Heart right ventricle (tissue), 16 donors: Measurements from ENCODE around the gene C9orf85. TPM values are rescaled to one million over a fixed set of nuclear protein-coding genes. Genes with fewer than 3 reads are reported as not detected.

Source experiments
- ATAC-seq, 8 donors: fragments of 200-7000 bp; cut with Tn5 transposase; one replicate each; pipeline ENCODE4 v1.9.1; 2020; ENCODE audit warnings: mild to moderate bottlenecking in 8 of 8, moderate library complexity in 8 of 8, moderate number of reproducible peaks in 1 of 8
- DNase-seq, 2 donors: peaks; one replicate each; pipeline ENCODE4 v3.0.0-alpha.2; 2020
- H3K27ac ChIP-seq, 10 donors: fragments of 200-600 bp; sonication (generic) in 2 of 10; one replicate each; pipeline versions ENCODE4 v1.5.0 to v1.8.0; 2020 to 2022; ENCODE audit warnings: mild to moderate bottlenecking in 3 of 10
- H3K27me3 ChIP-seq, 7 donors: fragments of 200-600 bp; one replicate each; pipeline ENCODE4 v1.8.0; 2021 to 2022; ENCODE audit warnings: mild to moderate bottlenecking in 2 of 7
- H3K36me3 ChIP-seq, 9 donors: fragments of 200-600 bp; sonication (generic) in 1 of 9; one replicate each; pipeline versions ENCODE4 v1.5.0 to v1.8.0; 2020 to 2022; ENCODE audit warnings: mild to moderate bottlenecking in 2 of 9
- H3K4me1 ChIP-seq, 9 donors: fragments of 200-600 bp; sonication (generic) in 1 of 9; one replicate each; pipeline versions ENCODE4 v1.5.0 to v1.8.0; 2020 to 2022; ENCODE audit warnings: mild to moderate bottlenecking in 4 of 9
- H3K4me3 ChIP-seq, 10 donors: fragments of 200-600 bp; sonication (generic) in 2 of 10; one replicate each; pipeline versions ENCODE4 v1.5.0 to v1.8.0; 2020 to 2022; ENCODE audit warnings: mild to moderate bottlenecking in 7 of 10, moderate library complexity in 2 of 10
- H3K9me3 ChIP-seq, 11 donors: fragments of 200-600 bp in 10 of 11; sonication (generic) in 2 of 11; one replicate each; pipeline versions ENCODE4 v1.5.0 to v1.8.0; 2013 to 2022; ENCODE audit warnings: mild to moderate bottlenecking in 2 of 11, control low read depth in 1 of 11, moderate library complexity in 1 of 11
- WGBS, 2 donors: extraction: QIAGEN DNeasy Blood & Tissue Kit; methylation state at CpG; one replicate each; pipeline ENCODE4 v1.1.7; 2013; ENCODE audit warnings: inconsistent platforms in 1 of 2; 5-methylcytosine and 5-hydroxymethylcytosine counted together
- intact Hi-C, 10 donors: fragments of 100-400 bp; cut with DNase I; formaldehyde crosslinking; loops; one replicate each; pipeline versions ENCODE4 v1.11.1 to v1.14.2; 2022
- polyA plus RNA-seq, 2 donors: library from polyadenylated mRNA; stranded (reverse); fragments of 200-250 nt; gene quantifications; one replicate each; pipeline ENCODE4 v1.2.3, GENCODE V29; 2013
- total RNA-seq, 10 donors: library from RNA; stranded (reverse); fragmentation: NEBNext Ultra II Directional in 3 of 10; extraction: Animal tissue kit (Norgen Biotek cat#: 25700) in 3 of 10; gene quantifications; one replicate each; pipeline versions ENCODE4 v1.2.1 to v1.2.4, GENCODE V29; 2021 to 2023
- TF ChIP-seq, protein P1 (sequence below), 9 donors: fragments of 200-600 bp; sonication (generic) in 2 of 9; IDR thresholded peaks; one replicate each; pipeline versions ENCODE4 v1.5.0 to v1.8.0; 2021 to 2022; ENCODE audit warnings: antibody characterized with exemption in 9 of 9, mild to moderate bottlenecking in 5 of 9, moderate library complexity in 1 of 9
- donor health status: Arrhythmogenic right ventricular cardiomyopathy.
- donor health status: ischemic (EF 13 %, LVEDD 7.1; RV severe dilation, severe dysfunction).
- donor health status: healthy with polysubstance abuse.
- donor health status: DM: no; HTN: yes; CAD: no.
- donor health status: DM: no; HTN: no; CAD: no.
- donor health status: ischemic (EF 25% LVEDD 6.9; RV normal size, moderate dysfunction).
- donor health status: ischemic (EF 25% LVEDD 5.7; RV mildly dilated, moderate dysfunction).
- donor health status: healthy.
- donor health status: DM: yes; HTN: yes; CAD: no.
- donor health status: Ischemic cardiomyopathy.
- donor health status: ischemic (EF 35%, LVEDD 5.7; RV mildly dilated, moderate dysfunction).
- donor health status: nonischemic (EF 11% LVEDD 7.7; RV severe dilation, severe dysfunction).
- donor health status: DM: yes; HTN: yes; CAD: no.
- donor health status: PGD.
- donor health status: ischemic (EF 29% LVEDD 5.4; RV normal size, mild dysfunction).
- donor health status: nonischemic (EF 23%, LVEDD 6.1; RV moderate dilation, normal function).

Gene C9orf85
- total and polyA plus RNA-seq, 12 donors, result 3.8 to 8.5 (median 6.1) TPM

DNA sequence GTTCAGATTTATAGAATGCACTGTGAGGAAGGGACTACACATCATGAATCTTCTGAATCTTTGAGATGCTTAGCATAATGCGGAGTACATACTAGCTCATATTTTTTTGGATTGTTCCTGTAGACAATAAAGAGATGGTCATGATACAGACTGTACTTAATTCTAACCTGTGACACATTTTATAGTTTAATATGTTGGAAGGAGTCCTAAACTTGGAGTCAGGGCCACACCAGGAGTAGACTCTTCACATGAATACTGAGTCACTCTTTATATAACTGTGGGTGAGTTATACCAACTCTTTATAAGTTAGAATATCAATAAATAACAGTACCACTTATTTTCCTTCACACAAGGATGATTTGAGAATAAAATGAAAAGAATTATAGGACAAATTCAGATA is 16.9 kb downstream of the C9orf85 start:
- 93 to 96% methylated on average over 1 of the region's 1 CpG for WGBS, 2 donors
- Histone ChIP-seq H3K27ac (no peak overlapping the region), H3K27me3 (no peaks in the 10 kb centered on the region), H3K4me1 (peaks cover 0 to 10% (median 0%) of the 10 kb centered on the region in 9 donors), H3K4me3 (no peak overlapping the region), H3K36me3 (no peaks in the 10 kb centered on the region), H3K9me3 (no peaks in the 10 kb centered on the region)
- DNase-seq (no peak), ATAC-seq (no peak)
- intact Hi-C loops, result no loop called here
- TF ChIP-seq, protein P1, sequence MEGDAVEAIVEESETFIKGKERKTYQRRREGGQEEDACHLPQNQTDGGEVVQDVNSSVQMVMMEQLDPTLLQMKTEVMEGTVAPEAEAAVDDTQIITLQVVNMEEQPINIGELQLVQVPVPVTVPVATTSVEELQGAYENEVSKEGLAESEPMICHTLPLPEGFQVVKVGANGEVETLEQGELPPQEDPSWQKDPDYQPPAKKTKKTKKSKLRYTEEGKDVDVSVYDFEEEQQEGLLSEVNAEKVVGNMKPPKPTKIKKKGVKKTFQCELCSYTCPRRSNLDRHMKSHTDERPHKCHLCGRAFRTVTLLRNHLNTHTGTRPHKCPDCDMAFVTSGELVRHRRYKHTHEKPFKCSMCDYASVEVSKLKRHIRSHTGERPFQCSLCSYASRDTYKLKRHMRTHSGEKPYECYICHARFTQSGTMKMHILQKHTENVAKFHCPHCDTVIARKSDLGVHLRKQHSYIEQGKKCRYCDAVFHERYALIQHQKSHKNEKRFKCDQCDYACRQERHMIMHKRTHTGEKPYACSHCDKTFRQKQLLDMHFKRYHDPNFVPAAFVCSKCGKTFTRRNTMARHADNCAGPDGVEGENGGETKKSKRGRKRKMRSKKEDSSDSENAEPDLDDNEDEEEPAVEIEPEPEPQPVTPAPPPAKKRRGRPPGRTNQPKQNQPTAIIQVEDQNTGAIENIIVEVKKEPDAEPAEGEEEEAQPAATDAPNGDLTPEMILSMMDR (IDR thresholded peaks at IDR 0.05), result no peak

DNA sequence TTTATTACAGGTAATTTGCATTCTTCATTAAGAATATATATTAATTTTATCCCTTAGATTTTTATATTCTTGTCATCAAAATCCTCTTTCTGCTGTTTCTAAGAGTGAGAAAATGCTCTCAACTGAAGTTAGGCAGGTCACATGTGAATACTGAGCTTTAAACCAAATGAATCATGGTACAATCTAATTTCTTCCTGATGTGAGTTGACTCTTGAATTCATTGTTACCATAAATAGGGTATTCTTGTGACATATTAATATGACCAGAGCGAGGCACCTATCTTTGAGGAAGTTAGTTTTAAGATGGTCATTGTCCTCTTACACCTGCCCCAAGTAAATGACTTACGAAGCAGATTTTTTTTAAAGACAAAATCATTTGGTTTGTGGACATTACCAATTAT is 17.4 kb downstream of the C9orf85 start:
- TF ChIP-seq, protein P1 (IDR thresholded peaks at IDR 0.05), result no peak
- no peaks in the 10 kb centered on the region for H3K9me3 ChIP-seq
- ATAC-seq (no peak), DNase-seq (no peak)
- no peaks in the 10 kb centered on the region for H3K36me3 ChIP-seq
- intact Hi-C loops, result no loop called here
- no peak overlapping the region for H3K4me3 ChIP-seq
- no peak overlapping the region for H3K27ac ChIP-seq
- peaks cover 0 to 10% (median 0%) of the 10 kb centered on the region in 9 donors for H3K4me1 ChIP-seq
- no peaks in the 10 kb centered on the region for H3K27me3 ChIP-seq
- 92 to 98% methylated on average over 2 of the region's 2 CpGs for WGBS, 2 donors

DNA sequence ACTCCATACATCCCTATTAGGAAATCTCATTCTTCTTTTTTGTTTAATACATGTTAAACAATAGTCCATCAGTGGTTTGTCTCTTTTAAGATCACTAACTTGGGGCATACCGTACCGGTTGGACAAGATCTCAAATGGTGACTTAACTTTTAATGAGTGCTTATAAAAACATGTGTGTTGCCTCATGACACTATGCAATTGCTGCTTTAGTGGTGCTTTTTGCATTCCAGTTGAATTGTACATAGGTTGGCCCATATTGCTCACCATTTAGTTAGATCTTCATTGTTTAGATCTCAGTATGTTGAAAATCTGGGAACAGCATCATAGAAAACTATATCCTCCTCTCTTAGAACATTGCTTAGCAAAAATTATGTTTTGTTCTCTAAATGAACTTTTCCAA is 17.8 kb downstream of the C9orf85 start:
- Histone ChIP-seq H3K9me3 (no peaks in the 10 kb centered on the region), H3K36me3 (no peaks in the 10 kb centered on the region), H3K27ac (no peak overlapping the region), H3K4me1 (peaks cover 0 to 10% (median 0%) of the 10 kb centered on the region in 9 donors), H3K4me3 (no peak overlapping the region), H3K27me3 (no peaks in the 10 kb centered on the region)
- intact Hi-C loops, result no loop called here
- TF ChIP-seq, protein P1 (IDR thresholded peaks at IDR 0.05), result no peak
- 97 to 99% methylated on average over 2 of the region's 2 CpGs for WGBS, 2 donors
- ATAC-seq (no peak), DNase-seq (no peak)

DNA sequence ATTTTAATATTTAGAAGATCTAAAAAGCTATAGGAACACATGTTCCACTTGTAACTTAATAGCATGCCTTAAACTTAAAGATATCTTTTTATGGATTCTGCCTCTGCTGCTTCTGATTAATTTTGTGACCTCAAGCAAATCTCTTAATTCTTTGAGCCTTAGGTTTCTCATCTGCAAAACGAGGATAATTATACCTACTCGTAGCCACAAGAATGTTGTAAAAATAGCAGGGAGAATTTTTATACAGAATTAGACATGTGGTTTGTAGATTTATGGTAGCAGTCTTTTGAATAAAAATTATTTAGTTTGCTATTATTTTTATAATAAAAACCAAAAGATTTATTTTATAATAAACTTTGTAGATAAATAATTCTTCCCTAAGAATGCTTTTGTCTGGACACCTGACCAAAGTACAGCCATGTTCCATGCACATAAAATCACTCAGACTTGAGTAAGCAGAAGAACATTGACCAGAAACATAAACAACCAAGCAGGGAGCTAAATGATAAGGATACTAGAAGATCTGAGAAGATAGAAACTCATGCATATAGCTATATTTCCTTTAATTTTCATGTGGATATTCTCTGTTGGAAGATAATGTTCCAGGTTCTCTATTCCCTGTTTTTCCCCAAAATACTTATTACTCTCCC is 18.5 kb downstream of the C9orf85 start:
- peaks cover 0 to 6% (median 0%) of the 10 kb centered on the region in 9 donors for H3K4me1 ChIP-seq
- intact Hi-C loops, result no loop called here
- no peaks in the 10 kb centered on the region for H3K27me3 ChIP-seq
- no peak overlapping the region for H3K4me3 ChIP-seq
- no peaks in the 10 kb centered on the region for H3K9me3 ChIP-seq
- DNase-seq (no peak), ATAC-seq (no peak)
- TF ChIP-seq, protein P1 (IDR thresholded peaks at IDR 0.05), result no peak
- no peaks in the 10 kb centered on the region for H3K36me3 ChIP-seq
- H3K27ac ChIP-seq, result no peak overlapping the region
- WGBS, 2 donors, result 71 to 83% methylated on average over 2 of the region's 2 CpGs
